Pons (tissue), 1 donor: ENCODE results near the gene CLASP1.
"Not testable (repeated sequence)": the region's sequence is repeated elsewhere in the genome, so short reads cannot be mapped to it uniquely, and the experiment has no call there.

Source experiments
- DNase-seq: peaks from one replicate; pipeline ENCODE4 v3.0.0-alpha.2; 2016; ENCODE audit warnings: low spot score

The CLASP1 gene

GRCh38 chr2:121582272-121582671 is 67.0 kb downstream of the CLASP1 start:
- DNase-seq = no peak

- DNase-seq = no peak
Measured at GRCh38 chr2:121579309-121579708, 70.0 kb downstream of the CLASP1 start.

- no peak for DNase-seq
Measured at GRCh38 chr2:121577381-121577780, 71.9 kb downstream of the CLASP1 start.

GRCh38 chr2:121576263-121576662 is 73.0 kb downstream of the CLASP1 start:
- no peak for DNase-seq

- no peak for DNase-seq
Measured at GRCh38 chr2:121575800-121576199, 73.5 kb downstream of the CLASP1 start.

- no peak for DNase-seq
Measured at GRCh38 chr2:121570667-121571055, 78.6 kb downstream of the CLASP1 start.

GRCh38 chr2:121570036-121570666 is 79.1 kb downstream of the CLASP1 start:
- no peak for DNase-seq

GRCh38 chr2:121567957-121568409 is 81.3 kb downstream of the CLASP1 start:
- peak; percentile 88 for DNase-seq

- DNase-seq = no peak
Measured at GRCh38 chr2:121567452-121567851, 81.8 kb downstream of the CLASP1 start.

- DNase-seq = peak; percentile 25
Measured at GRCh38 chr2:121565389-121566250, 83.6 kb downstream of the CLASP1 start.

- DNase-seq = no peak
Measured at GRCh38 chr2:121564905-121565304, 84.4 kb downstream of the CLASP1 start.

GRCh38 chr2:121563754-121564153 is 85.5 kb downstream of the CLASP1 start:
- DNase-seq = not testable (repeated sequence)

- no peak for DNase-seq
Measured at GRCh38 chr2:121562269-121563176, 86.7 kb downstream of the CLASP1 start.

GRCh38 chr2:121561617-121562268 is 87.5 kb downstream of the CLASP1 start:
- DNase-seq = no peak

- DNase-seq = no peak
Measured at GRCh38 chr2:121558329-121558728, 90.9 kb downstream of the CLASP1 start.

GRCh38 chr2:121555008-121555407 is 94.3 kb downstream of the CLASP1 start:
- no peak for DNase-seq

GRCh38 chr2:121552477-121553180 is 96.6 kb downstream of the CLASP1 start:
- DNase-seq = not testable (repeated sequence)

GRCh38 chr2:121550669-121551068 is 98.6 kb downstream of the CLASP1 start:
- DNase-seq = no peak

- DNase-seq = no peak
Measured at GRCh38 chr2:121547646-121548045, 101.6 kb downstream of the CLASP1 start.

- DNase-seq = no peak
Measured at GRCh38 chr2:121545913-121546312, 103.3 kb downstream of the CLASP1 start.

GRCh38 chr2:121545257-121545656 is 104.0 kb downstream of the CLASP1 start:
- no peak for DNase-seq
